GM12878 (cell line): ENCODE data around the gene MXRA8. TPM values are rescaled to one million over a fixed set of nuclear protein-coding genes. Genes with fewer than 3 reads are reported as not detected.

Source experiments
- ATAC-seq: fragments of 200-7000 bp; cut with Tn5 transposase; 3 replicates; pipeline ENCODE4 v1.9.1; 2020; ENCODE audit warnings: mild to moderate bottlenecking, moderate library complexity
- BruUV-seq: library from RNA; stranded (reverse); fragments of 400-500 nt; replicated peaks from 2 replicates; lab custom pipeline; 2021; lab: Mats Ljungman, UMichigan
- CTCF ChIA-PET: fragments of 300-600 bp; sonication (Branson Sonifier 250); formaldehyde crosslinking; extraction: SDS; loops from one replicate; lab custom pipeline; 2021; ENCODE audit warnings: inconsistent platforms; lab: Yijun Ruan, JAX
- POLR2A ChIA-PET: fragments of 350-600 bp; formaldehyde crosslinking; extraction: SDS; loops from one replicate; lab custom pipeline; 2021; ENCODE audit warnings: inconsistent platforms; lab: Charles Lee
- RAD21 ChIA-PET: fragments of 300-600 bp; sonication (Branson Sonifier 250); formaldehyde crosslinking; loops from one replicate; lab custom pipeline; 2023; ENCODE audit warnings: antibody characterized with exemption; ENCODE audit not compliant: unreplicated experiment; lab: Charles Lee
- SMC1A ChIA-PET: fragments of 300-600 bp; sonication (Branson Sonifier 250); formaldehyde crosslinking; loops from one replicate; lab custom pipeline; 2023; ENCODE audit not compliant: unreplicated experiment, uncharacterized antibody; lab: Charles Lee
- DNase-seq: peaks from one replicate; pipeline ENCODE4 v3.0.0-alpha.2; 2011; ENCODE audit warnings: low read depth, low spot score
- FAIRE-seq: peaks from 3 replicates; lab custom pipeline; 2011; peaks lifted over from hg19 to GRCh38; lab: Jason Lieb, UNC
- H2AFZ ChIP-seq: 2 replicates; pipeline ENCODE4 v1.6.0; 2011; ENCODE audit warnings: low read depth, low read length, control low read depth; ENCODE audit not compliant: control insufficient read depth
- H3K27ac ChIP-seq: 2 replicates; pipeline ENCODE4 v1.5.1; 2011; ENCODE audit warnings: control low read depth; ENCODE audit not compliant: control insufficient read depth, insufficient read depth
- H3K27me3 ChIP-seq, 2 experiments: replicated peaks in 1 of 2; 2 replicates each; pipeline versions ENCODE4 v1.6.0 to v1.6.1; 2011; ENCODE audit warnings: low read length in 1 of 2; ENCODE audit not compliant: control insufficient read depth in 2 of 2, insufficient read depth in 2 of 2
- H3K36me3 ChIP-seq, 2 experiments: 2 replicates each; pipeline ENCODE4 v1.5.1; 2011; ENCODE audit warnings: low read length in 1 of 2; ENCODE audit not compliant: control insufficient read depth in 2 of 2, insufficient read depth in 2 of 2
- H3K4me1 ChIP-seq: 2 replicates; pipeline ENCODE4 v1.6.1; 2011; ENCODE audit warnings: mild to moderate bottlenecking, low read length, moderate library complexity, mixed read lengths; ENCODE audit not compliant: control insufficient read depth, insufficient read depth
- H3K4me2 ChIP-seq: 2 replicates; pipeline ENCODE4 v1.6.0; 2011; ENCODE audit warnings: control low read depth; ENCODE audit not compliant: control insufficient read depth, insufficient read depth
- H3K4me3 ChIP-seq: fragments of 200-600 bp; sonication (generic); 2 replicates; pipeline ENCODE4 v1.5.1; 2016
- H3K79me2 ChIP-seq: 2 replicates; pipeline ENCODE4 v1.6.0; 2011; ENCODE audit warnings: low read length; ENCODE audit not compliant: control insufficient read depth, insufficient read depth
- H3K9ac ChIP-seq: 2 replicates; pipeline ENCODE4 v1.8.0; 2011; ENCODE audit warnings: low read length, control low read depth, mixed read lengths; ENCODE audit not compliant: control insufficient read depth, insufficient read depth
- H3K9me3 ChIP-seq: replicated peaks from 3 replicates; pipeline ENCODE4 v1.5.1; 2011; ENCODE audit warnings: mild to moderate bottlenecking, low read length; ENCODE audit not compliant: control insufficient read depth, insufficient read depth
- H4K20me1 ChIP-seq: 2 replicates; pipeline ENCODE4 v1.6.0; 2011; ENCODE audit not compliant: control insufficient read depth, insufficient read depth
- BRCA1 ChIP-seq: IDR thresholded peaks from 2 replicates; pipeline ENCODE4 v1.6.1; 2011; ENCODE audit warnings: low read depth, low read length, improper control_type of control experiment
- CHD4 ChIP-seq: fragments of 200-600 bp; sonication (generic); IDR thresholded peaks from 2 replicates; pipeline ENCODE4 v1.6.1; 2016; ENCODE audit warnings: mild to moderate bottlenecking
- EED ChIP-seq: sonication (generic); IDR thresholded peaks from 2 replicates; pipeline ENCODE4 v1.6.1; 2016; ENCODE audit warnings: antibody characterized with exemption, low read depth
- EZH2 ChIP-seq: IDR thresholded peaks from 2 replicates; pipeline ENCODE4 v1.6.1; 2012; ENCODE audit warnings: low read depth, mild to moderate bottlenecking, control low read depth, inconsistent platforms, low read length, borderline replicate concordance; ENCODE audit not compliant: control insufficient read depth
- GATAD2B ChIP-seq: fragments of 450-650 bp; conservative IDR thresholded peaks from 2 replicates; pipeline ENCODE4 v1.6.1; 2017; ENCODE audit warnings: low read depth, mild to moderate bottlenecking, moderate library complexity
- HCFC1 ChIP-seq: fragments of 150-350 bp; IDR thresholded peaks from 2 replicates; pipeline ENCODE4 v1.6.1; 2014; ENCODE audit warnings: low read length
- HDAC6 ChIP-seq: fragments of 200-600 bp; sonication (generic); IDR thresholded peaks from one replicate; pipeline ENCODE4 v1.8.0; 2017; ENCODE audit warnings: antibody characterized with exemption; ENCODE audit not compliant: unreplicated experiment
- HDGF ChIP-seq: fragments of 450-650 bp; IDR thresholded peaks from 2 replicates; pipeline ENCODE4 v1.6.1; 2016; ENCODE audit warnings: antibody characterized with exemption
- RFX5 ChIP-seq: IDR thresholded peaks from 2 replicates; pipeline ENCODE4 v1.6.1; 2011; ENCODE audit warnings: low read depth, low read length, improper control_type of control experiment
- SMAD1 ChIP-seq: fragments of 450-650 bp; IDR thresholded peaks from 2 replicates; pipeline ENCODE4 v1.6.1; 2018; ENCODE audit warnings: mild to moderate bottlenecking, low read depth; ENCODE audit not compliant: partially characterized antibody
- SMARCA5 ChIP-seq: fragments of 450-650 bp; IDR thresholded peaks from 2 replicates; pipeline ENCODE4 v1.6.1; 2017; ENCODE audit warnings: mild to moderate bottlenecking
- SP1 ChIP-seq: IDR thresholded peaks from one replicate; pipeline ENCODE4 v1.6.1; 2011; ENCODE audit warnings: low read depth, low read length
- TCF12 ChIP-seq: IDR thresholded peaks from 2 replicates; pipeline ENCODE4 v1.6.1; 2011; ENCODE audit warnings: low read depth, mild to moderate bottlenecking, low read length
- YBX1 ChIP-seq: fragments of 450-650 bp; IDR thresholded peaks from 2 replicates; pipeline ENCODE4 v1.6.1; 2016; ENCODE audit warnings: antibody characterized with exemption
- ZNF217 ChIP-seq: fragments of 450-650 bp; IDR thresholded peaks from 2 replicates; pipeline ENCODE4 v1.6.1; 2017; ENCODE audit warnings: antibody characterized with exemption, mild to moderate bottlenecking
- ZNF24 ChIP-seq: fragments of 450-650 bp; IDR thresholded peaks from 2 replicates; pipeline ENCODE4 v1.6.1; 2017; ENCODE audit warnings: antibody characterized with exemption, mild to moderate bottlenecking
- ZZZ3 ChIP-seq: IDR thresholded peaks from 2 replicates; pipeline ENCODE4 v1.6.1; 2011; ENCODE audit warnings: low read depth; ENCODE audit not compliant: control insufficient read depth, insufficient read length
- WGBS: methylation state at CpG from one replicate; pipeline ENCODE4 v1.1.6; 2016; ENCODE audit warnings: low lambda C conversion rate; ENCODE audit not compliant: insufficient replicate concordance, insufficient coverage; ENCODE audit errors: missing lambda C conversion rate; 5-methylcytosine and 5-hydroxymethylcytosine counted together
- in situ Hi-C: fragments of 300-500 bp; cut with MboI; formaldehyde crosslinking; loops from 9 replicates; pipeline ENCODE4 v1.14.3; 2018; ENCODE audit warnings: mixed read lengths
- intact Hi-C: fragments of 100-400 bp; cut with micrococcal nuclease; formaldehyde crosslinking; loops from one replicate; pipeline ENCODE4 v1.14.2; 2022; ENCODE audit not compliant: unreplicated experiment
- polyA plus RNA-seq, 11 experiments: library from polyadenylated mRNA; depleted of rRNA in 4 of 11; unstranded in 6 of 11; stranded (reverse) in 5 of 11; fragments of >200 nt; fragmentation: Nextera tagmentation in 4 of 11; fragmentation: Illumina TruSeq in 1 of 11; extraction: Ambion mirVana in 4 of 11; extraction: Trizol in 1 of 11; gene quantifications; 1 replicate in 1 of 11; 2 replicates in 10 of 11; pipeline versions ENCODE4 v1.2.1 to v1.2.3, GENCODE V29; 2011 to 2016; ENCODE audit warnings: inconsistent platforms in 2 of 11, missing spikeins in 2 of 11, low read depth in 1 of 11
- total RNA-seq, 4 experiments: library from RNA; depleted of rRNA in 3 of 4; stranded (reverse); fragments of >200 nt in 3 of 4; fragmentation: Illumina TruSeq in 1 of 4; extraction: Trizol in 1 of 4; gene quantifications; 2 replicates each; pipeline versions ENCODE4 v1.2.1 to v1.2.3, GENCODE V29; 2013 to 2021
- TF ChIP-seq, protein P1 (sequence below): fragments of 450-650 bp; IDR thresholded peaks from 2 replicates; pipeline ENCODE4 v1.6.1; 2017; ENCODE audit warnings: mild to moderate bottlenecking
- TF ChIP-seq, protein P2 (sequence below): fragments of 450-650 bp; IDR thresholded peaks from 2 replicates; pipeline ENCODE4 v1.6.1; 2016; ENCODE audit warnings: mild to moderate bottlenecking, moderate library complexity, borderline replicate concordance

MXRA8 gene
- total and polyA plus RNA-seq, 10 of the 15 experiments (the other 5 are each of a cell fraction or from before 2014, with no cell fraction given): 0.11 to 0.54 (median 0.21) TPM; not detected in 6

DNA sequence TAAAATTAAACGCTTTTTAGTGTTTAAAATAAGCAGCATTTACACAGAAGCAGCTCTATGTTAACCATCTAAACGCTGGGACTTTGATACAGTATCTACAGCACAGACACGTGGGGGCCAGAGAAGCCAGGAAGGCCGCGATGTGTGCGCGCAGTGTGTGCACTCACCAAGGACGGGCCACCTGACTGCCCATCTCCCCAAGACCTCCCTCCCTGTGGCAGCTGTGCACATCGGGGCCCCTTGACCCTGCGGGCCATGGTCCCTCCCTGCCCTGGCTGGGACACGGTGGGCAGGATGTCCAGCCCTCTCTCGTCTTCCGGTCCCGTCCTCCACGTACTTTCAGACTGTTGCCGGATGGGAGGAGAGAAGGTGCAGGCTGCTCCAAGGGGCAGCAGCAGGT is 23.1 kb downstream of the MXRA8 start:
- Histone ChIP-seq H3K36me3 (peaks cover 0 to 2% of the 10 kb centered on the region in 2 experiments; a peak in 3 of 4 replicates), H3K27me3 (no peaks in the 10 kb centered on the region), H3K79me2 (no peaks in the 10 kb centered on the region), H3K9me3 (no peaks in the 10 kb centered on the region)
- CTCF ChIA-PET: no interaction called here
- in situ Hi-C loops: no loop called here
- FAIRE-seq: no peak
- no peak for TF ChIP-seq HCFC1
- no peak for TF ChIP-seq EED
- TF ChIP-seq ZNF217: no peak
- TF ChIP-seq TCF12: no peak
- no peak for TF ChIP-seq RFX5
- TF ChIP-seq, protein P1, sequence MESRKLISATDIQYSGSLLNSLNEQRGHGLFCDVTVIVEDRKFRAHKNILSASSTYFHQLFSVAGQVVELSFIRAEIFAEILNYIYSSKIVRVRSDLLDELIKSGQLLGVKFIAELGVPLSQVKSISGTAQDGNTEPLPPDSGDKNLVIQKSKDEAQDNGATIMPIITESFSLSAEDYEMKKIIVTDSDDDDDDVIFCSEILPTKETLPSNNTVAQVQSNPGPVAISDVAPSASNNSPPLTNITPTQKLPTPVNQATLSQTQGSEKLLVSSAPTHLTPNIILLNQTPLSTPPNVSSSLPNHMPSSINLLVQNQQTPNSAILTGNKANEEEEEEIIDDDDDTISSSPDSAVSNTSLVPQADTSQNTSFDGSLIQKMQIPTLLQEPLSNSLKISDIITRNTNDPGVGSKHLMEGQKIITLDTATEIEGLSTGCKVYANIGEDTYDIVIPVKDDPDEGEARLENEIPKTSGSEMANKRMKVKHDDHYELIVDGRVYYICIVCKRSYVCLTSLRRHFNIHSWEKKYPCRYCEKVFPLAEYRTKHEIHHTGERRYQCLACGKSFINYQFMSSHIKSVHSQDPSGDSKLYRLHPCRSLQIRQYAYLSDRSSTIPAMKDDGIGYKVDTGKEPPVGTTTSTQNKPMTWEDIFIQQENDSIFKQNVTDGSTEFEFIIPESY: no peak
- TF ChIP-seq, protein P2, sequence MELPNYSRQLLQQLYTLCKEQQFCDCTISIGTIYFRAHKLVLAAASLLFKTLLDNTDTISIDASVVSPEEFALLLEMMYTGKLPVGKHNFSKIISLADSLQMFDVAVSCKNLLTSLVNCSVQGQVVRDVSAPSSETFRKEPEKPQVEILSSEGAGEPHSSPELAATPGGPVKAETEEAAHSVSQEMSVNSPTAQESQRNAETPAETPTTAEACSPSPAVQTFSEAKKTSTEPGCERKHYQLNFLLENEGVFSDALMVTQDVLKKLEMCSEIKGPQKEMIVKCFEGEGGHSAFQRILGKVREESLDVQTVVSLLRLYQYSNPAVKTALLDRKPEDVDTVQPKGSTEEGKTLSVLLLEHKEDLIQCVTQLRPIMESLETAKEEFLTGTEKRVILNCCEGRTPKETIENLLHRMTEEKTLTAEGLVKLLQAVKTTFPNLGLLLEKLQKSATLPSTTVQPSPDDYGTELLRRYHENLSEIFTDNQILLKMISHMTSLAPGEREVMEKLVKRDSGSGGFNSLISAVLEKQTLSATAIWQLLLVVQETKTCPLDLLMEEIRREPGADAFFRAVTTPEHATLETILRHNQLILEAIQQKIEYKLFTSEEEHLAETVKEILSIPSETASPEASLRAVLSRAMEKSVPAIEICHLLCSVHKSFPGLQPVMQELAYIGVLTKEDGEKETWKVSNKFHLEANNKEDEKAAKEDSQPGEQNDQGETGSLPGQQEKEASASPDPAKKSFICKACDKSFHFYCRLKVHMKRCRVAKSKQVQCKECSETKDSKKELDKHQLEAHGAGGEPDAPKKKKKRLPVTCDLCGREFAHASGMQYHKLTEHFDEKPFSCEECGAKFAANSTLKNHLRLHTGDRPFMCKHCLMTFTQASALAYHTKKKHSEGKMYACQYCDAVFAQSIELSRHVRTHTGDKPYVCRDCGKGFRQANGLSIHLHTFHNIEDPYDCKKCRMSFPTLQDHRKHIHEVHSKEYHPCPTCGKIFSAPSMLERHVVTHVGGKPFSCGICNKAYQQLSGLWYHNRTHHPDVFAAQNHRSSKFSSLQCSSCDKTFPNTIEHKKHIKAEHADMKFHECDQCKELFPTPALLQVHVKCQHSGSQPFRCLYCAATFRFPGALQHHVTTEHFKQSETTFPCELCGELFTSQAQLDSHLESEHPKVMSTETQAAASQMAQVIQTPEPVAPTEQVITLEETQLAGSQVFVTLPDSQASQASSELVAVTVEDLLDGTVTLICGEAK: no peak
- no peak for TF ChIP-seq EZH2
- no peak for TF ChIP-seq YBX1
- TF ChIP-seq ZZZ3: no peak
- no peak for TF ChIP-seq ZNF24
- no peak for TF ChIP-seq HDAC6
- TF ChIP-seq SMARCA5: no peak
- TF ChIP-seq CHD4: no peak
- TF ChIP-seq BRCA1: no peak
- TF ChIP-seq SP1: no peak
- no peak for TF ChIP-seq GATAD2B
- TF ChIP-seq HDGF: no peak
- no peak for TF ChIP-seq SMAD1
- TF ChIP-seq, all 136 proteins: peak for 0
- SMC1A ChIA-PET: no interaction called here
- WGBS: 89% methylated on average over 16 of the region's 16 CpGs
- Histone ChIP-seq H2AFZ (no peak overlapping the region), H3K27ac (no peak overlapping the region), H3K4me1 (no peaks in the 10 kb centered on the region), H4K20me1 (no peaks in the 10 kb centered on the region), H3K9ac (no peak overlapping the region), H3K4me2 (no peak overlapping the region), H3K4me3 (no peak overlapping the region)
- DNase-seq (no peak), ATAC-seq (no peak)
- POLR2A ChIA-PET: no interaction called here
- RAD21 ChIA-PET: no interaction called here
- BruUV-seq: TSS peak; percentile 49
- intact Hi-C loops: no loop called here
